Epithelial cell of prostate (primary cell): Measurements from ENCODE around the gene TMEM132A.

Source experiments
- DNase-seq: peaks from one replicate; pipeline ENCODE4 v3.0.0-alpha.2; 2011; ENCODE audit warnings: low read depth, low spot score
- H3K27ac ChIP-seq: fragments of 450-650 bp; 2 replicates; pipeline ENCODE4 v1.5.1; 2017; ENCODE audit warnings: mild to moderate bottlenecking

TMEM132A gene

GRCh38 chr11:60919956-60920355 is 4.3 kb upstream of the TMEM132A start:
- H3K27ac ChIP-seq: peak overlapping the region; percentile 81

GRCh38 chr11:60921259-60921658 is 3.0 kb upstream of the TMEM132A start:
- DNase-seq: no peak
- H3K27ac ChIP-seq: no peak overlapping the region

More at GRCh38 chr11:60919956-60920355, 4.3 kb upstream of the TMEM132A start:
- no peak for DNase-seq

- no peak for DNase-seq
- H3K27ac ChIP-seq: no peak overlapping the region
Measured at GRCh38 chr11:60921777-60922335, 2.4 kb upstream of the TMEM132A start.

GRCh38 chr11:60922906-60923305 is 1.4 kb upstream of the TMEM132A start:
- no peak for DNase-seq
- no peak overlapping the region for H3K27ac ChIP-seq

GRCh38 chr11:60923326-60923725 is 934 bp upstream of the TMEM132A start:
- no peak overlapping the region for H3K27ac ChIP-seq
- no peak for DNase-seq

- DNase-seq: no peak
- peak overlapping the region; percentile 29 for H3K27ac ChIP-seq
Measured at GRCh38 chr11:60923800-60924109, 505 bp upstream of the TMEM132A start.

- peak overlapping the region; percentile 29 for H3K27ac ChIP-seq
- no peak for DNase-seq
Measured at GRCh38 chr11:60924906-60925853, 920 bp downstream of the TMEM132A start.

GRCh38 chr11:60925868-60926267 is 1.6 kb downstream of the TMEM132A start:
- DNase-seq: no peak
- H3K27ac ChIP-seq: peak overlapping the region; percentile 29

GRCh38 chr11:60926500-60926899 is 2.2 kb downstream of the TMEM132A start:
- no peak for DNase-seq
- no peak overlapping the region for H3K27ac ChIP-seq

GRCh38 chr11:60927061-60927592 is 2.9 kb downstream of the TMEM132A start:
- no peak overlapping the region for H3K27ac ChIP-seq
- no peak for DNase-seq

GRCh38 chr11:60927600-60927999 is 3.3 kb downstream of the TMEM132A start:
- DNase-seq: no peak
- no peak overlapping the region for H3K27ac ChIP-seq

GRCh38 chr11:60928563-60929001 is 4.3 kb downstream of the TMEM132A start:
- H3K27ac ChIP-seq: no peak overlapping the region
- DNase-seq: no peak

GRCh38 chr11:60929764-60930163 is 5.5 kb downstream of the TMEM132A start:
- no peak overlapping the region for H3K27ac ChIP-seq
- no peak for DNase-seq

GRCh38 chr11:60930394-60930793 is 6.1 kb downstream of the TMEM132A start:
- no peak overlapping the region for H3K27ac ChIP-seq
- no peak for DNase-seq

- H3K27ac ChIP-seq: no peak overlapping the region
- DNase-seq: no peak
Measured at GRCh38 chr11:60931917-60932316, 7.7 kb downstream of the TMEM132A start.

GRCh38 chr11:60932605-60933356 is 8.5 kb downstream of the TMEM132A start:
- H3K27ac ChIP-seq: no peak overlapping the region
- no peak for DNase-seq

- no peak overlapping the region for H3K27ac ChIP-seq
- no peak for DNase-seq
Measured at GRCh38 chr11:60933416-60934123, 9.3 kb downstream of the TMEM132A start.

GRCh38 chr11:60934124-60934789 is 10.0 kb downstream of the TMEM132A start:
- no peak overlapping the region for H3K27ac ChIP-seq
- DNase-seq: no peak

- DNase-seq: no peak
Measured at GRCh38 chr11:60934790-60935605, 10.7 kb downstream of the TMEM132A start.

More at GRCh38 chr11:60934790-60935605, 10.7 kb downstream of the TMEM132A start:
- no peak overlapping the region for H3K27ac ChIP-seq
